ENCODE data around the gene TTF2.
"Not testable (repeated sequence)": the region's sequence is repeated elsewhere in the genome, so short reads cannot be mapped to it uniquely, and the experiment has no call there.

DNA sequence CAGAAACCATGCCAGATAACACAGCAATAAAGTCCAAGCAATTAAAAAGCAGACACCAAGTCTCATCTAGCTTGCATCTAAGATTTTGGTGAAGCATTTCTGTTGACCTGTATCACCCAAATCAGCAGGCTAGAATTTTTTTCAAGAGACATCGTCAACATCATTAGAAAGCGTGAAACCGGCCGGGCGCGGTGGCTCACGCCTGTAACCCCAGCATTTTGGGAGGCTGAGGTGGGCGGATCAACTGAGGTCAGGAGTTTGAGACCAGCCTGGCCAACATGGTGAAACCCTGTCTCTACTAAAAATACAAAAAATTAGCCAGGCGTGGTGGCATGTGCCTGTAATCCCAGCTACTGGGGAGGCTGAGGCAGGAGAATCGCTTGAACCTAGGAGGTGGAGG, 59.0 kb downstream of the TTF2 start:
- TF ChIP-seq, protein P1, sequence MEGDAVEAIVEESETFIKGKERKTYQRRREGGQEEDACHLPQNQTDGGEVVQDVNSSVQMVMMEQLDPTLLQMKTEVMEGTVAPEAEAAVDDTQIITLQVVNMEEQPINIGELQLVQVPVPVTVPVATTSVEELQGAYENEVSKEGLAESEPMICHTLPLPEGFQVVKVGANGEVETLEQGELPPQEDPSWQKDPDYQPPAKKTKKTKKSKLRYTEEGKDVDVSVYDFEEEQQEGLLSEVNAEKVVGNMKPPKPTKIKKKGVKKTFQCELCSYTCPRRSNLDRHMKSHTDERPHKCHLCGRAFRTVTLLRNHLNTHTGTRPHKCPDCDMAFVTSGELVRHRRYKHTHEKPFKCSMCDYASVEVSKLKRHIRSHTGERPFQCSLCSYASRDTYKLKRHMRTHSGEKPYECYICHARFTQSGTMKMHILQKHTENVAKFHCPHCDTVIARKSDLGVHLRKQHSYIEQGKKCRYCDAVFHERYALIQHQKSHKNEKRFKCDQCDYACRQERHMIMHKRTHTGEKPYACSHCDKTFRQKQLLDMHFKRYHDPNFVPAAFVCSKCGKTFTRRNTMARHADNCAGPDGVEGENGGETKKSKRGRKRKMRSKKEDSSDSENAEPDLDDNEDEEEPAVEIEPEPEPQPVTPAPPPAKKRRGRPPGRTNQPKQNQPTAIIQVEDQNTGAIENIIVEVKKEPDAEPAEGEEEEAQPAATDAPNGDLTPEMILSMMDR (IDR thresholded peaks at IDR 0.05; ENCODE audit: control extremely low read depth in 1 of 3, insufficient read depth in 1 of 3, low read depth in 1 of 3, low read length in 3 of 3): not testable (repeated sequence)
- TF ChIP-seq, protein P2, sequence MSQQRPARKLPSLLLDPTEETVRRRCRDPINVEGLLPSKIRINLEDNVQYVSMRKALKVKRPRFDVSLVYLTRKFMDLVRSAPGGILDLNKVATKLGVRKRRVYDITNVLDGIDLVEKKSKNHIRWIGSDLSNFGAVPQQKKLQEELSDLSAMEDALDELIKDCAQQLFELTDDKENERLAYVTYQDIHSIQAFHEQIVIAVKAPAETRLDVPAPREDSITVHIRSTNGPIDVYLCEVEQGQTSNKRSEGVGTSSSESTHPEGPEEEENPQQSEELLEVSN (IDR thresholded peaks at IDR 0.05): not testable (repeated sequence)
- not testable (repeated sequence) for TF ChIP-seq JUN (IDR thresholded peaks at IDR 0.05; ENCODE audit: low read depth, low read length); SUZ12 (IDR thresholded peaks at IDR 0.05; ENCODE audit: low read length); POLR2A (IDR thresholded peaks at IDR 0.05; ENCODE audit: control extremely low read depth in 1 of 2, low read depth in 2 of 2, low read length in 2 of 2); EZH2 (IDR thresholded peaks at IDR 0.05; ENCODE audit: low read depth, low read length, severe bottlenecking); POLR2AphosphoS5 (IDR thresholded peaks at IDR 0.05; ENCODE audit: low read depth, low read length)
